Measurements from ENCODE around the gene CLIP4.

Gene CLIP4

GRCh38 chr2:29223257-29223656, 108.0 kb downstream of the CLIP4 start:
- no peak overlapping the region for H3K4me3 ChIP-seq (ENCODE audit: low read depth, low read length)
- no peak overlapping the region for H3K9ac ChIP-seq (ENCODE audit: low read length)
- H3K4me1 ChIP-seq (ENCODE audit: control insufficient read depth, insufficient read depth, low read length) = peaks cover 3% of the 10 kb centered on the region; the same call in 1 of the 2 replicates
- peaks cover 2% of the 10 kb centered on the region; the same call in 1 of the 2 replicates for H3K27me3 ChIP-seq (ENCODE audit: control insufficient read depth, insufficient read depth, low read length)
- no peak overlapping the region for H3K27ac ChIP-seq (ENCODE audit: low read depth, low read length)
- no peaks in the 10 kb centered on the region for H3K9me3 ChIP-seq (ENCODE audit: control insufficient read depth, insufficient read depth, low read depth, low read length)
- no peaks in the 10 kb centered on the region for H3K36me3 ChIP-seq (ENCODE audit: control insufficient read depth, insufficient read depth, low read length)

DNA sequence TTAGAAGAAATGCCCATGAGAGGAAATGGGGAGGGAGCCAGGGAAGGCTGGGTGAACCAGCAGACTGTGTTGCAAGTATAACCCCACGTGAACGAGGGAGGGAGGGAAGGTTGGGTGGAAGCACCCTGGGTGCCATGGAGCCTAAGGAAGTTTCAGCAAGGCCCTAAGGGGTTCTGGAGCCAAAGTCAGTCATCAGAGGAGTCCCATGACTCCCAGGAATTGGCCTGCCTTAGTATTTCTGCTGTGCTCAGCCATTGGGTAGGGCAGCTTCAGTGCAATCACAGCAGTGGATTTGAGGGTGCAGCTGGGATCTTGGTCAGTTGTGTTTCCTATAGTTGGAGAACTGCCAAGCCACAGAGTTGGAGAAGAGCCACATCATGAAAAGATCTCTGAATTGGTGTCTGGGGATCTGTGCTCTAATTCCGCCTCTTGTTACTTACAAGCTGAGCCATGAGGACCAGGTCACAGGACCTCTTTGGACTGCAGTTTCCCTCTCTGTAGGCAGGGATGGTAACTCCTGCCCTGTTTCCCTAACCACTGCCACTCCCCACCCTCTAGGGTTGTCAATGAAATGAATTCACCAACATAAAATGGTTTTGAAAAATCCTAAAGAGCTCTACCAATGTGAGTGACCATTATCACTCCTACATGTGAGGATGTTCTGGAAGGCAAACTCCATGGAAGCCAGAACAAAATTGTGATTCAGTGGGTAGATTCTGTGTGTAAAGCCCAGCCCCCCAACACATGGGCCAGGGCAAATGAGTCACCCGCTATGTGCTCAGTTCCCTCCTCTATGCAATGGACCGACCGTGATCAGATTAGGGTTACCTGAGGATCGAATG, 108.9 kb downstream of the CLIP4 start:
- Histone ChIP-seq H3K4me1 (ENCODE audit: control insufficient read depth, insufficient read depth, low read length) (peaks cover 3% of the 10 kb centered on the region; the same call in 1 of the 2 replicates), H3K9me3 (ENCODE audit: control insufficient read depth, insufficient read depth, low read depth, low read length) (no peaks in the 10 kb centered on the region), H3K27ac (ENCODE audit: low read depth, low read length) (no peak overlapping the region), H3K36me3 (ENCODE audit: control insufficient read depth, insufficient read depth, low read length) (no peaks in the 10 kb centered on the region), H3K9ac (ENCODE audit: low read length) (no peak overlapping the region), H3K27me3 (ENCODE audit: control insufficient read depth, insufficient read depth, low read length) (no peaks in the 10 kb centered on the region), H3K4me3 (ENCODE audit: low read depth, low read length) (no peak overlapping the region)

GRCh38 chr2:29224693-29225551, 109.7 kb downstream of the CLIP4 start:
- no peaks in the 10 kb centered on the region for H3K9me3 ChIP-seq (ENCODE audit: control insufficient read depth, insufficient read depth, low read depth, low read length)
- H3K9ac ChIP-seq (ENCODE audit: low read length) = no peak overlapping the region
- no peaks in the 10 kb centered on the region for H3K36me3 ChIP-seq (ENCODE audit: control insufficient read depth, insufficient read depth, low read length)
- H3K27me3 ChIP-seq (ENCODE audit: control insufficient read depth, insufficient read depth, low read length) = no peaks in the 10 kb centered on the region
- no peak overlapping the region for H3K27ac ChIP-seq (ENCODE audit: low read depth, low read length)
- peaks cover 3% of the 10 kb centered on the region; the same call in 1 of the 2 replicates for H3K4me1 ChIP-seq (ENCODE audit: control insufficient read depth, insufficient read depth, low read length)
- H3K4me3 ChIP-seq (ENCODE audit: low read depth, low read length) = no peak overlapping the region

DNA sequence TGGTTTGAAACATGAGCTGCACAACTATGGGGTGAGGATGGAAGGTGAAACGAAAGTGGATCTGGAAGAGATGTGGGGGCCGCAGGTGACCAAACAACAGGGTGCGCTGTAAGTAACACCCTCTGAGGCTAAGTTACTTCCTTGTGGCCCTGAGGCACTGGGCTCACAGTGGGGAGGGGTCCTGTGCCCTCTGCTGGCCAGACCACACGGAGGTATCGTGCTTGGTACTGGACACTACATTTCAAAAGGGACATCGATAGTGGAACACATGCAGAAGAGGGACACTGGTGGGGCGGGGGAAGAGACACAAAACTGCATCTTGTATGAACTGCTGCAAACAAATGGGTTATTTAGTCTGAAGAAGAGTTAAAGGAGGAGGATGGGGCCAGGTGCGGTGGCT, 110.6 kb downstream of the CLIP4 start:
- Histone ChIP-seq H3K9me3 (ENCODE audit: control insufficient read depth, insufficient read depth, low read depth, low read length) (no peaks in the 10 kb centered on the region), H3K4me1 (ENCODE audit: control insufficient read depth, insufficient read depth, low read length) (no peaks in the 10 kb centered on the region), H3K4me3 (ENCODE audit: low read depth, low read length) (no peak overlapping the region), H3K36me3 (ENCODE audit: control insufficient read depth, insufficient read depth, low read length) (no peaks in the 10 kb centered on the region), H3K27ac (ENCODE audit: low read depth, low read length) (no peak overlapping the region), H3K27me3 (ENCODE audit: control insufficient read depth, insufficient read depth, low read length) (no peaks in the 10 kb centered on the region), H3K9ac (ENCODE audit: low read length) (no peak overlapping the region)

- Histone ChIP-seq H3K9me3 (ENCODE audit: control insufficient read depth, insufficient read depth, low read depth, low read length) (no peaks in the 10 kb centered on the region), H3K36me3 (ENCODE audit: control insufficient read depth, insufficient read depth, low read length) (no peaks in the 10 kb centered on the region), H3K4me3 (ENCODE audit: low read depth, low read length) (no peak overlapping the region), H3K9ac (ENCODE audit: low read length) (no peak overlapping the region), H3K27ac (ENCODE audit: low read depth, low read length) (no peak overlapping the region), H3K4me1 (ENCODE audit: control insufficient read depth, insufficient read depth, low read length) (no peaks in the 10 kb centered on the region), H3K27me3 (ENCODE audit: control insufficient read depth, insufficient read depth, low read length) (no peaks in the 10 kb centered on the region)
Measured at GRCh38 chr2:29226375-29226774, 111.2 kb downstream of the CLIP4 start.

DNA sequence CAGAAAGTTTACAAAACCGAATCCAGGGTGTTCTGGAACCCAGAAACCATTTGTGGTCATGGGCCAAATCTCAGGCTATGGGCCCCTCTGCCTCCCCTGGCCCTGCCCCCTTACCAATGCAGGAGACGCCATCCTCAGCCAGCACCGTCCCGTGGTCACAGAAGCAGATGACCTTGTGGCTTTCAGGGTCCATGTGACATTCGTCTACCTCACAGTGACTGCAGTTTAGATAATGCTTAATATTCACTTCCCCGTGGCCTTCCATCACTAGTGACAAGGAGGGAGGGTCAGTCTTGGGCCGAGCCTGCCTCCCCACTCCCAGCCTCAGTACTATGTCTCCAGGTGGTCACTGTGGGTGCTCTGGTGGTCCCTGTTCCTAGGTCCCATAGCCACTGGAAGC, 111.6 kb downstream of the CLIP4 start:
- H3K36me3 ChIP-seq (ENCODE audit: control insufficient read depth, insufficient read depth, low read length) = no peaks in the 10 kb centered on the region
- no peak overlapping the region for H3K4me3 ChIP-seq (ENCODE audit: low read depth, low read length)
- H3K9me3 ChIP-seq (ENCODE audit: control insufficient read depth, insufficient read depth, low read depth, low read length) = no peaks in the 10 kb centered on the region
- H3K4me1 ChIP-seq (ENCODE audit: control insufficient read depth, insufficient read depth, low read length) = no peaks in the 10 kb centered on the region
- no peak overlapping the region for H3K27ac ChIP-seq (ENCODE audit: low read depth, low read length)
- H3K9ac ChIP-seq (ENCODE audit: low read length) = no peak overlapping the region
- H3K27me3 ChIP-seq (ENCODE audit: control insufficient read depth, insufficient read depth, low read length) = no peaks in the 10 kb centered on the region

DNA sequence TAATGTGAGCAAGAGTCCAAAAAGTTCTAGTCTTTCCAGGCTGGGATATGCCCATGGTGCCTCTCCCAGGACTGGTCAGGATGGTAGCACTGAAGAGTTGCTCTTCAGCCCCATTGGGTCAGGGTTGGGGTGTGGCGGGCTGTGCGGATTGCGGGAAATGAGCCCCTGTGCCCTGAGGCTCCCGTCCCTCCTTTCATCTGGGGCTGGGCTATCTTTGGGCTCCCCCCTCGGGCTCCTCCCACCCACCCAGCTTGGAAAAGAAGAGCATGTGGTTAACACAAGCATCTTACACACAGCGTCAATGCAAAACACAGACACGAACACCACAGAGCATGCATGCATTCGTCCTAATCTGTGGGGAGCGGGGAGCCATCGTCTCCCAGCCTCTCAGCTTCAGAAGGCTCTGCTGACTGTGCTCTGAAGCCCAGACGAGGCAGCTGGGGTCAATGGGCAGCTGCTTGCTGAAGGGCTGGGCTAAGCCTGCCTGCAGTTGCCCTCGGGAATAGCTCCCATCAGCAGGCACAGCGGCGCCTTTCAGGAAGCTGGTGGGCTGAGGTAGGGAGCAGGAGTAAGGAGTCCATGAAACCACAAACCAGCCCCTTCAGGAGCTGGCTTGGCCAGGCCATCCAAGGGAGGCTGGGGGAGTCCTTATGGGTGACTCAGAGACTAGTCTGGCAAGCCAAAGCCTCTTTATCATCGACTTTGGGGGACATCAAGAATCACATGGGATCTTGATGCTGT, 112.9 kb downstream of the CLIP4 start:
- no peak overlapping the region for H3K4me3 ChIP-seq (ENCODE audit: low read depth, low read length)
- no peaks in the 10 kb centered on the region for H3K36me3 ChIP-seq (ENCODE audit: control insufficient read depth, insufficient read depth, low read length)
- no peak overlapping the region for H3K27ac ChIP-seq (ENCODE audit: low read depth, low read length)
- H3K4me1 ChIP-seq (ENCODE audit: control insufficient read depth, insufficient read depth, low read length) = no peaks in the 10 kb centered on the region
- H3K9me3 ChIP-seq (ENCODE audit: control insufficient read depth, insufficient read depth, low read depth, low read length) = no peaks in the 10 kb centered on the region
- H3K27me3 ChIP-seq (ENCODE audit: control insufficient read depth, insufficient read depth, low read length) = no peaks in the 10 kb centered on the region
- no peak overlapping the region for H3K9ac ChIP-seq (ENCODE audit: low read length)

- Histone ChIP-seq H3K4me1 (ENCODE audit: control insufficient read depth, insufficient read depth, low read length) (no peaks in the 10 kb centered on the region), H3K4me3 (ENCODE audit: low read depth, low read length) (no peak overlapping the region), H3K27me3 (ENCODE audit: control insufficient read depth, insufficient read depth, low read length) (peaks cover under 1% of the 10 kb centered on the region; the same call in 1 of the 2 replicates), H3K27ac (ENCODE audit: low read depth, low read length) (no peak overlapping the region), H3K9me3 (ENCODE audit: control insufficient read depth, insufficient read depth, low read depth, low read length) (no peaks in the 10 kb centered on the region), H3K9ac (ENCODE audit: low read length) (no peak overlapping the region), H3K36me3 (ENCODE audit: control insufficient read depth, insufficient read depth, low read length) (no peaks in the 10 kb centered on the region)
Measured at GRCh38 chr2:29228947-29229346, 113.7 kb downstream of the CLIP4 start.

DNA sequence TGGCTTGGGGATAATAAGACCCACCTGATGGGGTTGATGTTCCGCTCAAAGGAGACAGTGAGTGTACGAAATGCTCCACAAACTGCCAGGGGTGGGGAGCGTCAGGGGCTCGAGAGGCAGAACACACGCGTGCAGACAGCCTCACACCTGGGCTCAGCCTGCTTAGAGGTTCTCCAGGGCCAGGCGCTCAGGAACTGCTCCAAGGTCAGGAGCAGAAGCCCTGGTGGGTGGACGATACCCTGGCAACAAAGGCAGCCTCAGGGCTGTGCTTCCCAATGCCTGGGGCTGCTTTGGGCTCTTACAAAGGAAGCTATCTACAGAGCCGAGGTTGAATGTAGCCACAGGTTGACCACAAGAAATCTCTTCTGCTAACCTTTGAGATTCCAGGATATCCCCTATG, 114.4 kb downstream of the CLIP4 start:
- Histone ChIP-seq H3K27me3 (ENCODE audit: control insufficient read depth, insufficient read depth, low read length) (peaks cover 3% of the 10 kb centered on the region; the same call in 1 of the 2 replicates), H3K36me3 (ENCODE audit: control insufficient read depth, insufficient read depth, low read length) (no peaks in the 10 kb centered on the region), H3K4me3 (ENCODE audit: low read depth, low read length) (no peak overlapping the region), H3K4me1 (ENCODE audit: control insufficient read depth, insufficient read depth, low read length) (no peaks in the 10 kb centered on the region), H3K27ac (ENCODE audit: low read depth, low read length) (no peak overlapping the region), H3K9ac (ENCODE audit: low read length) (no peak overlapping the region), H3K9me3 (ENCODE audit: control insufficient read depth, insufficient read depth, low read depth, low read length) (no peaks in the 10 kb centered on the region)

DNA sequence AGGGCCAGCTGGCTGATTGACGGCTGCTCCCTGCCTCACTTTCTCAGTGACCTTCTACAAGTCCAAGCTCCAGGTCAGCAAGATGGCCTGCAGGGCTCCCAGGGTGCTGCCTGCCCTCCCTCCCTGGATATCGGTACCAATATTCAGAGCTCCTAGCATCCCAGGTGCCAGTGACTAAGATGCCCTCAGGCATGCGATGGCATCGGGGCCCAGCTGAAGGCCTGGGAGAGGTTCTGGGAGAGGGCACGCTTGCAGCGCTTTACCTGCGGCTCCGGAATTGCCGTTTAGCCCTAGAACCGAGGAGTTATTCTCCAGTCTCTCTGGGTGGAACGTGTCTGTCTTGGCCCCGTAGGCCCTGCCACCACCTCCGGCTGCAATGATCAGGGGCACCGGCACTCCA, 116.8 kb downstream of the CLIP4 start:
- Histone ChIP-seq H3K4me3 (ENCODE audit: low read depth, low read length) (no peak overlapping the region), H3K27me3 (ENCODE audit: control insufficient read depth, insufficient read depth, low read length) (peaks cover 3% of the 10 kb centered on the region; the same call in 1 of the 2 replicates), H3K9ac (ENCODE audit: low read length) (no peak overlapping the region), H3K9me3 (ENCODE audit: control insufficient read depth, insufficient read depth, low read depth, low read length) (no peaks in the 10 kb centered on the region), H3K36me3 (ENCODE audit: control insufficient read depth, insufficient read depth, low read length) (no peaks in the 10 kb centered on the region), H3K27ac (ENCODE audit: low read depth, low read length) (no peak overlapping the region), H3K4me1 (ENCODE audit: control insufficient read depth, insufficient read depth, low read length) (no peaks in the 10 kb centered on the region)
